Calu3 (cell line): ENCODE results near the gene FAM171A2. TPM values are rescaled to one million over a fixed set of nuclear protein-coding genes. Genes with fewer than 3 reads are reported as not detected.

Experiments
- BruUV-seq: library from RNA; stranded (reverse); fragments of 400-500 nt; replicated peaks from 2 replicates; lab custom pipeline; 2021; lab: Mats Ljungman, UMichigan
- CTCF ChIA-PET: fragments of 300-600 bp; sonication (Branson Sonifier 250); formaldehyde crosslinking; loops from one replicate; lab custom pipeline; 2022; ENCODE audit warnings: antibody characterized with exemption; lab: Charles Lee
- DNase-seq: peaks from one replicate; pipeline ENCODE4 v3.0.0; 2022
- H3K27ac Mint-ChIP-seq: one replicate; pipeline ENCODE4 v1.8.0; 2022; ENCODE audit warnings: mixed read lengths; ENCODE audit not compliant: unreplicated experiment
- H3K27me3 Mint-ChIP-seq: one replicate; pipeline ENCODE4 v1.8.0; 2022; ENCODE audit warnings: mixed read lengths; ENCODE audit not compliant: unreplicated experiment
- H3K36me3 Mint-ChIP-seq: one replicate; pipeline ENCODE4 v1.8.0; 2022; ENCODE audit warnings: mild to moderate bottlenecking, moderate library complexity, mixed read lengths; ENCODE audit not compliant: insufficient read depth, unreplicated experiment
- H3K4me1 Mint-ChIP-seq: one replicate; pipeline ENCODE4 v1.8.0; 2022; ENCODE audit warnings: mild to moderate bottlenecking, low read depth, mixed read lengths; ENCODE audit not compliant: unreplicated experiment
- H3K4me3 Mint-ChIP-seq: one replicate; pipeline ENCODE4 v1.8.0; 2022; ENCODE audit warnings: mild to moderate bottlenecking, low read depth, moderate library complexity, mixed read lengths; ENCODE audit not compliant: unreplicated experiment
- H3K9me3 Mint-ChIP-seq: one replicate; pipeline ENCODE4 v1.8.0; 2022; ENCODE audit warnings: low read depth, mixed read lengths; ENCODE audit not compliant: unreplicated experiment
- intact Hi-C: fragments of 100-400 bp; cut with micrococcal nuclease; formaldehyde crosslinking; loops from one replicate; pipeline ENCODE4 v1.10.0; 2022; ENCODE audit not compliant: unreplicated experiment
- total RNA-seq: library from RNA; stranded (reverse); gene quantifications from 2 replicates; pipeline ENCODE4 v1.2.3, GENCODE V29; 2022
- TF ChIP-seq, protein P1 (sequence below): fragments of 200-600 bp; IDR thresholded peaks from one replicate; pipeline ENCODE4 v1.8.0; 2022; ENCODE audit warnings: antibody characterized with exemption; ENCODE audit not compliant: unreplicated experiment

FAM171A2 gene
- total RNA-seq, 1 experiment from 2014 or later: 2.0 TPM

DNA sequence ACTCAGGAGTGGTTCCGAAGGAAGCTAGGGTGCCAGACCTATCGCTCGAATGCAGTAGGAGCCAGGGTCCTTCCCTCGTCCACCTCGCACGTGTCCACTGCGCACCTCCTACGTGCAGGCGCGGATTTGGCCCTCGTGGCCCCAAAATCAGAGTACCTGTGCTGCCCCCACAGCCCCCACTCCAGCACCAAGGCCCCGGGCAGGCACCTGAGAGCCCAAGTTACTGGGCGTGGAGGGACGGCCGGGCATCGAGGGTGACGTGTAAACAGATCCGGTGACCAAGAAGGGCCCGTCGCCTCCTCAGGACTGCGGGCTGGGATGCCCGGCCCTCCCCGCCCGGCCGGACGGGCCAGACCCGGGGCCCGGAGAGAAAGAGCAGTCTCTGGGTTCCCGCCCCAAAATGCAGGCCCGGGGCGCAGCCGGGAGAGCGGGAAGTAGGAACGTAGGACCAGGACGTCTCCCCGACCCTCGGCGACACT lies 39.5 kb downstream of the FAM171A2 start:
- peak; percentile 58 for DNase-seq
- TF ChIP-seq, protein P1, sequence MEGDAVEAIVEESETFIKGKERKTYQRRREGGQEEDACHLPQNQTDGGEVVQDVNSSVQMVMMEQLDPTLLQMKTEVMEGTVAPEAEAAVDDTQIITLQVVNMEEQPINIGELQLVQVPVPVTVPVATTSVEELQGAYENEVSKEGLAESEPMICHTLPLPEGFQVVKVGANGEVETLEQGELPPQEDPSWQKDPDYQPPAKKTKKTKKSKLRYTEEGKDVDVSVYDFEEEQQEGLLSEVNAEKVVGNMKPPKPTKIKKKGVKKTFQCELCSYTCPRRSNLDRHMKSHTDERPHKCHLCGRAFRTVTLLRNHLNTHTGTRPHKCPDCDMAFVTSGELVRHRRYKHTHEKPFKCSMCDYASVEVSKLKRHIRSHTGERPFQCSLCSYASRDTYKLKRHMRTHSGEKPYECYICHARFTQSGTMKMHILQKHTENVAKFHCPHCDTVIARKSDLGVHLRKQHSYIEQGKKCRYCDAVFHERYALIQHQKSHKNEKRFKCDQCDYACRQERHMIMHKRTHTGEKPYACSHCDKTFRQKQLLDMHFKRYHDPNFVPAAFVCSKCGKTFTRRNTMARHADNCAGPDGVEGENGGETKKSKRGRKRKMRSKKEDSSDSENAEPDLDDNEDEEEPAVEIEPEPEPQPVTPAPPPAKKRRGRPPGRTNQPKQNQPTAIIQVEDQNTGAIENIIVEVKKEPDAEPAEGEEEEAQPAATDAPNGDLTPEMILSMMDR: no peak
- Mint-ChIP-seq H3K4me1 (peaks cover 7% of the 10 kb centered on the region), H3K27me3 (no peaks in the 10 kb centered on the region), H3K36me3 (peaks cover 56% of the 10 kb centered on the region), H3K4me3 (peak overlapping the region; percentile 96), H3K9me3 (no peaks in the 10 kb centered on the region), H3K27ac (peak overlapping the region; percentile 36)
- BruUV-seq: no TSS peak
- CTCF ChIA-PET: interaction anchor here (0.6 to 1.9 kb wide), 6 partner anchors 9 to 155 kb away, joined by 3 to 9 read pairs (median 4); no protein-coding TSS in a partner anchor
- intact Hi-C loops: no loop called here

GRCh38 chr17:44323359-44324091 lies 40.1 kb downstream of the FAM171A2 start:
- DNase-seq: no peak
- CTCF ChIA-PET: interaction anchor here (0.6 to 1.9 kb wide), 6 partner anchors 8 to 154 kb away, joined by 3 to 9 read pairs (median 4); no protein-coding TSS in a partner anchor
- H3K27ac Mint-ChIP-seq: peak overlapping the region; percentile 36
- TSS peak; percentile 44 for BruUV-seq
- TF ChIP-seq, protein P1: no peak
- H3K4me3 Mint-ChIP-seq: peak overlapping the region; percentile 96
- no peaks in the 10 kb centered on the region for H3K9me3 Mint-ChIP-seq
- intact Hi-C loops: no loop called here
- no peaks in the 10 kb centered on the region for H3K27me3 Mint-ChIP-seq
- H3K4me1 Mint-ChIP-seq: peaks cover 7% of the 10 kb centered on the region
- peaks cover 61% of the 10 kb centered on the region for H3K36me3 Mint-ChIP-seq

DNA sequence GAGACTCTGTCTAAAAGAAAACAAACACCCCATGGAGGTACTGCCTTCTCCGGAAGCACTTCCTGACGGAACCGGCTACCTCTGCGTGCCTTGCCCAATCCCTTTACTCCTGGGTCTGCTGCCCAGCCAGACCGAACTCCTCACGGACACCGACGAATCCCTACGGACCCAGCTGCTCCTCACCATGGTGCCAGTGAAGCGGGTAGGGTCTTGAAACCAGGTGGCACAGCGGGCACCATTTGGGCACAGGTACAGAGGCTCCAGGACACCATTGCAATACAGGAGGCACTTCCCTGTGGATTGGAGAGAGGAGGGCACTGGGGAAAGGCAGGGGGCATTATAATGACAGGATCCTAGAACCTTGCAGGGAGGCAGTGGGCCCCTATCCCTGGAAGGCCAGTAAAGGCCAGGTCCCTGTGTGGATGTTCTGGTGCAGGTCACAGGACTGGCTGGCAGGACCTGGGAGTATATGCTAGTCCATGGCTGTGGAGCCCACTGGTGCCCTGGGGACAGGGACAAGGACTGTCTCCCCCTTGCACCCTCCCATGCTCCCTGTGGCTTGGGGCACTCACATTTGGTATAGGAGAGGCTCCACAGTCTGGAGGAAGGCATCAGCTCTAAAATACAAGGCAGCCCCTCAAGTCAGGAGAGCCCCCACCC lies 41.3 kb downstream of the FAM171A2 start:
- no TSS peak for BruUV-seq

More for the DNA sequence above, 41.3 kb downstream of the FAM171A2 start:
- Mint-ChIP-seq H3K9me3 (no peaks in the 10 kb centered on the region), H3K27me3 (peaks cover 12% of the 10 kb centered on the region), H3K36me3 (peaks cover 68% of the 10 kb centered on the region), H3K4me3 (no peak overlapping the region), H3K4me1 (peaks cover 7% of the 10 kb centered on the region), H3K27ac (no peak overlapping the region)
- DNase-seq: no peak
- TF ChIP-seq, protein P1: no peak
- intact Hi-C loops: no loop called here
- CTCF ChIA-PET: interaction anchor here (1.4 kb wide), 1 partner anchor 12 kb away, joined by 5 read pairs; no protein-coding TSS in a partner anchor
